ENCODE measurements around the gene RFX8. TPM values are rescaled to one million over a fixed set of nuclear protein-coding genes. Genes with fewer than 3 reads are reported as not detected.

Gene RFX8
- total and polyA plus RNA-seq, 2 donors (not counting 3 experiments of a cell fraction or from before 2014, with no cell fraction given), result 0.21 to 1.00 TPM

DNA sequence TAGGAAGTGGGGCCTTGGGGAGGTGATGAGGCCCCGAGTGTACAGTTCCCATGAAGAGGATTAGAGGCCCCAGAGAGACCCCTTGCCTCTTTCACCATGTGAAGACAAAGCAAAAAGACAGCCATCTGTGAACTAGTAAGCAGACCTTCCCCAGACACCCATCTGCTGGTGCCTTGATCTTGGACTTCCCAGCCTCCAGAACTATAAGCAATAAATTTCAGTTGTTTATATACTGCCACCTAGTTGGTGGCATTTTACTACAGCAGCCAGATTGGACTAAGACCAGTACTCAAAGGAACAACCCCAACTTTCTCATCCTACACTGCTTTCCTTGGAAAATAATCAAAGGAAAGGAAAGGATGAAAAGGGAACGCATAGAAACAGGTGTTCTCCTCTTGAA lies 59.7 kb downstream of the RFX8 start:
- Histone ChIP-seq H4K20me1 (replicated peaks; ENCODE audit: control insufficient read depth, extremely low read depth, insufficient read depth, low read length) (no peaks in the 10 kb centered on the region), H2AFZ (ENCODE audit: low read depth, low read length) (no peak overlapping the region), H3K9ac (replicated peaks; ENCODE audit: extremely low read depth, insufficient read depth, low read length) (no peak overlapping the region), H3K9me3 (replicated peaks; ENCODE audit: control insufficient read depth, insufficient read depth, low read length) (no peaks in the 10 kb centered on the region), H3K27ac (ENCODE audit: insufficient read depth, low read depth, low read length) (no peak overlapping the region), H3K9me1 (replicated peaks; ENCODE audit: control insufficient read depth, extremely low read depth, insufficient read depth, low read length) (no peaks in the 10 kb centered on the region), H3K4me3 (replicated peaks in 1 of 3; ENCODE audit: insufficient read depth in 1 of 3, low read depth in 1 of 3, low read length in 3 of 3) (no peak overlapping the region), H3K36me3 (ENCODE audit: control insufficient read depth in 2 of 2, extremely low read depth in 1 of 2, insufficient read depth in 2 of 2, low read length in 2 of 2) (no peaks in the 10 kb centered on the region), H3K4me2 (ENCODE audit: insufficient read depth, low read length) (no peak overlapping the region), H3K79me2 (ENCODE audit: control insufficient read depth, insufficient read depth, low read length) (no peaks in the 10 kb centered on the region), H3K4me1 (ENCODE audit: control insufficient read depth, extremely low read depth, insufficient read depth, low read length) (no peaks in the 10 kb centered on the region), H3K27me3 (ENCODE audit: control insufficient read depth in 2 of 2, insufficient read depth in 2 of 2, low read length in 2 of 2) (peaks cover 0 to 10% of the 10 kb centered on the region in 2 experiments)
- dilution Hi-C loops (cut with MboI; ENCODE audit: extremely low pct_ligation_motif_present, low sequenced_read_pairs) (no loop called here), intact Hi-C loops (cut with micrococcal nuclease) (loop anchor here (5.0 kb wide), 1 partner anchor 357 kb away; no protein-coding TSS in a partner anchor)
- no peak for DNase-seq (ENCODE audit: low read depth, low spot score)
- FAIRE-seq, result no peak
- ChIA-PET CTCF (interaction anchor here (0.6 to 1.9 kb wide), 2 partner anchors 73 kb away, joined by 4 to 11 read pairs; no protein-coding TSS in a partner anchor), POLR2A (no interaction called here)
- no peak for TF ChIP-seq POLR2A (IDR thresholded peaks at IDR 0.05; ENCODE audit: low read depth, low read length)
- TF ChIP-seq, protein P1, sequence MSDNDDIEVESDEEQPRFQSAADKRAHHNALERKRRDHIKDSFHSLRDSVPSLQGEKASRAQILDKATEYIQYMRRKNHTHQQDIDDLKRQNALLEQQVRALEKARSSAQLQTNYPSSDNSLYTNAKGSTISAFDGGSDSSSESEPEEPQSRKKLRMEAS (IDR thresholded peaks at IDR 0.05; ENCODE audit: insufficient read depth, insufficient read length), result no peak
- TF ChIP-seq MYC (IDR thresholded peaks at IDR 0.05; ENCODE audit: low read depth, low read length), result no peak
- TF ChIP-seq EZH2 (IDR thresholded peaks at IDR 0.05; ENCODE audit: borderline replicate concordance, low read depth, low read length, severe bottlenecking), result no peak
- no peak for TF ChIP-seq GATA2 (IDR thresholded peaks at IDR 0.05; ENCODE audit: insufficient read depth, insufficient read length, low read depth, low read length)
- BruUV-seq (replicated peaks), result no TSS peak

DNA sequence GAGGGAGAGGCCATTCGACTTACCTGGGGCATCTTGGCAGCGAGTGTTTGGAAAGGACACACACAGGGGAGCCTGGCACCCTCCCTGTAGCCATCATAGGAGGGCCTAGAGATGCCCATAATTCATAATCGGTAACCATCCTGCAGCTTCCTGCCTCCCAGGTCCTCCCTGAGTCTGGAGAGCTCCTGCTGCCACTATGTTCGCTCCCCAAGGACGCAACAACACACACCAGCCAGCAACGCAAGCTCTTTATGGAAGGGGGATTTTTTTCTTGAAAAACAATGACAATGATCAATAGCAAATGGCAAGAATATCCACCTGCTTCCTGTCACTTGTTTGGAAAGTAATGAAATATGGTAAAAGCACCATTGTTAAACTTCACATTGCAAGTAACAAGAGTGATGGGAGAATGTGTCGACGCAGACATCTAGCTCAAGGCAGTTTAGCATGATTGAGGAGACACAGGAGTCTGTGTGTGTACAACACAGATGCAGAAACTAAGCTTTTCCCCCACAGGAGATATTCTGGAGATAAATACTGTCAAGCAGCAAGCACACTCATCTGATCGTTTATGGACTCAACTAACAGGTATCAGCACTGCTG lies 62.7 kb downstream of the RFX8 start:
- no peak overlapping the region for H3K27ac ChIP-seq (ENCODE audit: insufficient read depth, low read depth, low read length)
- TF ChIP-seq MYC (IDR thresholded peaks at IDR 0.05; ENCODE audit: low read depth, low read length) (no peak), JUN (IDR thresholded peaks at IDR 0.05; ENCODE audit: borderline replicate concordance, insufficient read depth, insufficient read length, low read depth) (no peak), POLR2A (IDR thresholded peaks at IDR 0.05; ENCODE audit: low read depth, low read length) (no peak)
- DNase-seq (ENCODE audit: low read depth, low spot score) (no peak), FAIRE-seq (no peak)
- BruUV-seq (replicated peaks), result no TSS peak
- no peaks in the 10 kb centered on the region for H4K20me1 ChIP-seq (replicated peaks; ENCODE audit: control insufficient read depth, extremely low read depth, insufficient read depth, low read length)
- no peak overlapping the region for H2AFZ ChIP-seq (ENCODE audit: low read depth, low read length)
- no peaks in the 10 kb centered on the region for H3K36me3 ChIP-seq (ENCODE audit: control insufficient read depth in 2 of 2, extremely low read depth in 1 of 2, insufficient read depth in 2 of 2, low read length in 2 of 2)
- no peaks in the 10 kb centered on the region for H3K79me2 ChIP-seq (ENCODE audit: control insufficient read depth, insufficient read depth, low read length)
- ChIA-PET CTCF (interaction anchor here (1.2 kb wide), 1 partner anchor 70 kb away, joined by 8 read pairs; no protein-coding TSS in a partner anchor), POLR2A (no interaction called here)
- peaks cover 0 to 10% of the 10 kb centered on the region in 2 experiments for H3K27me3 ChIP-seq (ENCODE audit: control insufficient read depth in 2 of 2, insufficient read depth in 2 of 2, low read length in 2 of 2)
- H3K4me3 ChIP-seq (replicated peaks in 1 of 3; ENCODE audit: insufficient read depth in 1 of 3, low read depth in 1 of 3, low read length in 3 of 3), result no peak overlapping the region
- H3K9me3 ChIP-seq (replicated peaks; ENCODE audit: control insufficient read depth, insufficient read depth, low read length), result no peaks in the 10 kb centered on the region
- dilution Hi-C loops (cut with MboI; ENCODE audit: extremely low pct_ligation_motif_present, low sequenced_read_pairs) (no loop called here), intact Hi-C loops (cut with micrococcal nuclease) (no loop called here)
- H3K9me1 ChIP-seq (replicated peaks; ENCODE audit: control insufficient read depth, extremely low read depth, insufficient read depth, low read length), result no peaks in the 10 kb centered on the region
- no peak overlapping the region for H3K9ac ChIP-seq (replicated peaks; ENCODE audit: extremely low read depth, insufficient read depth, low read length)
- H3K4me2 ChIP-seq (ENCODE audit: insufficient read depth, low read length), result no peak overlapping the region
- H3K4me1 ChIP-seq (ENCODE audit: control insufficient read depth, extremely low read depth, insufficient read depth, low read length), result no peaks in the 10 kb centered on the region

Measured in endothelial cell of umbilical vein (primary cell).